Eye (tissue), 1 donor: ENCODE data around the gene FADS3.

Source experiments
- DNase-seq: peaks from one replicate; pipeline ENCODE4 v3.0.0-alpha.2; 2015

The FADS3 gene

DNA sequence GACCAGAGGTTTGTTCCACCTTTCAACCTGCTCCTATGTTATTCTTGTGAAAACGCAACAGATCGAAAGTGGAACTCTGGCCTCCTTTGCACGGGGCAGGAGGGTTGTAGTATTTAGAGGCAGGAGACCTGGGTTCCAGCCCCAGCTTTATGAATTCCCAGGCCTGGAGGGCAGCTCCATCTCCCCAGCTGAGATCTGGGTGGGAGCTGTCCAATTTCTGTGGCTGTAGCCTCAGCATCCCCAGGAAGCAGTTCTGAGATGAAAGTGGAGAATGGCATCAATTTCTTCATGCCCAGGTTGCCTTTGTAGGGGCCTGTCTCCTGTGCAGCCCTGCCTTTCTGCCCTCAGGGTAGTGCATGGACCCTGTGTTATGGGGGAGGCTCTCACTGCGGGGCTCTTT is 59.1 kb downstream of the FADS3 start:
- DNase-seq, result no peak

DNA sequence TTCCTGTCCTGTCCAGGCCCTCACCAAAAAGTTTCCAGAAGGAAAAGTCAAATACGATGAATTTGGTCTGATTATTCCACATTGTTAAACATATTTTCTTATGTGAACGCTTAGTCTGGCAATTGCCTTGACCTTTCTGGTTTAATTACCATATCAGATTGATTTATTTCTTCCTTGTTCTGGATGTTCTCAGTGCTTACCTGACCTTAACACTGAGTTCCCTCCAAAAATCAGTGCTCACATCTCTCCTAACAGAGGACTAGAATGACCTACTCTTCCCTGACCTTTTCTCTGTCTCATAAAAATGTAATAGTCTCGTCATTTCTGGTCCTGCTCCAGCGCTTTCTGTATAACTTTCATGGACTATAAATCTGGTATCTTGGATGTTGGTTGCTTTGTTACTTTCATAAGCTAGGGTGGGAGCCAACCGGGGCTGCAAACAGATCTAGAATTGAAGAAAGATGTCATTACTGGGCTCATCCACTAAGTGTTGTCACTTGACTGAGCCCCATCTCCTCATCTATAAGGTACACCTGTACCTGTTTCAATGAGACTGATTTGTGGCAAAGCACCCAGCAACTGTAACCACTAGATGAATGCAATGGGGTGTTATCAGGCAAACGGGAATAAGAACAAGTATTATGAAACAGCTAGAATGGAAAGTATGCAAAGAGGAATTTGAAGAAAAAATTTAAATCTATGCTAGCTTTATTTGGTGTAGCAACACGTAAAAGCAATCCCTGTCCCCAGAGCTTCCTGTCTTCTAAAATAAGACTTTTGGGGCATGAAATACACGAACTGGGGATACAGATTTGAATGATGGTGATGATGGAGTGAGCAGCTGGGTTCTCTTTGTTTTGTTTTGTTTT is 60.9 kb downstream of the FADS3 start:
- DNase-seq, result no peak

DNA sequence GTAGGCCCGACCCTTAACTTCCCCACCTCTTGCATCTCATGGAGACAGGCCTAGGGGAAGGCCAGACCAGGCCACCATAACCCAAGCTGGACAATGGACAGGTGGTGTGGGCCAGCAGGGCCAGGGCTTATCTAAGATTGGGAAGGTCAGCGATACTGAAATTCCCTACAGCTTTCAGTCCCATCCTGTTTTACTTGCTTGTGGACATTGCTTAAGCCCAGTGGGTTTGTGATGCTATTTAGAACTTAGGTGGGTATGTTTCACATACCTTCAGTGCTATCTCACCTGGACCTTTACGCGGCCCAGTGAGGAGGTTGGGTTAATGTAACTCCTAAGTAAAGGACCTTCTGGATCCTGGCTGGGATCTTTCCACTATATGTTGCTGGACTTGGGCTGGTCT is 61.5 kb downstream of the FADS3 start:
- no peak for DNase-seq

DNA sequence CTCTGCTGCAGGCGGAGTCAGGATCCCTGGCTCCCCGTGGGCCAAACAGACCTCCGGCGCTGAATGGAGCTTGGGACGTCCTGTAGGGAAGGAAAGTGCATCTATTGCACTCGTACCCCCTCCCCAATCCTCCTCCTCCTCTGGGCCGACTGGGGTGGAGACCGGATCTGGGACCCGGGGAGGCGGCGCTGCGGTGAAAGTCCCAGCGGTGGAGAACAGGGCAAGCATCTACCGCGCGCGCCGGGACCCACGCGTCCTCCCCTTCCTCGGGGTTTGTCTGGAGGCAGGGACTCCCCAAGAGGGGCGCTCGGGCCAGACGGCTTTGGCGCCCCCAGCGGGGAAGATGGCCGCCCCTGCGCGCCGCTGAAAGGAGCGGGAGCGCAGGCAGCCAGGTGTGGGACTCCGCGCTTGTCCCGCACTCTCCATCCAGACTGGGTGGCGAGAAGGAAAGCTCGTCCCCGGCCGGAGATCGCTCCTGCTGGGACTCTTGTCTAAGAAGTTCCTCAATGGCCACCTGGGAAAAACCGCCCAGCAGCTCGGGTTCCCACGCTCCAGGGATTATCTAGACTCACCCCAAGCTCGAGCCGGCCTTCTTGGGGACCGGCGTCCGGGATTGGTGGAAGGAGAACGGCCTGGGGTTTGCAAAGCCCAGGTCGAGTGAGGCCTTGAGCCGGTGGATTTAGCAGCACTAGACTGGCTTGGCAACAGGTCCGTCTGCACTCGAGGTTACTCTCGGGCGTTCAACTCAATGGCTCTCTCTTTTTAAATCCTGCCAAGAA is 62.5 kb downstream of the FADS3 start:
- DNase-seq, result peak; percentile 81

DNA sequence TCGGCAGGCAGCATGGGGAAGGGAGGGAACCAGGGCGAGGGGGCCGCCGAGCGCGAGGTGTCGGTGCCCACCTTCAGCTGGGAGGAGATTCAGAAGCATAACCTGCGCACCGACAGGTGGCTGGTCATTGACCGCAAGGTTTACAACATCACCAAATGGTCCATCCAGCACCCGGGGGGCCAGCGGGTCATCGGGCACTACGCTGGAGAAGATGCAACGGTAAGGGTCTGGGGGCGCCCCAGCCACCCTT is 63.0 kb downstream of the FADS3 start:
- DNase-seq, result no peak

DNA sequence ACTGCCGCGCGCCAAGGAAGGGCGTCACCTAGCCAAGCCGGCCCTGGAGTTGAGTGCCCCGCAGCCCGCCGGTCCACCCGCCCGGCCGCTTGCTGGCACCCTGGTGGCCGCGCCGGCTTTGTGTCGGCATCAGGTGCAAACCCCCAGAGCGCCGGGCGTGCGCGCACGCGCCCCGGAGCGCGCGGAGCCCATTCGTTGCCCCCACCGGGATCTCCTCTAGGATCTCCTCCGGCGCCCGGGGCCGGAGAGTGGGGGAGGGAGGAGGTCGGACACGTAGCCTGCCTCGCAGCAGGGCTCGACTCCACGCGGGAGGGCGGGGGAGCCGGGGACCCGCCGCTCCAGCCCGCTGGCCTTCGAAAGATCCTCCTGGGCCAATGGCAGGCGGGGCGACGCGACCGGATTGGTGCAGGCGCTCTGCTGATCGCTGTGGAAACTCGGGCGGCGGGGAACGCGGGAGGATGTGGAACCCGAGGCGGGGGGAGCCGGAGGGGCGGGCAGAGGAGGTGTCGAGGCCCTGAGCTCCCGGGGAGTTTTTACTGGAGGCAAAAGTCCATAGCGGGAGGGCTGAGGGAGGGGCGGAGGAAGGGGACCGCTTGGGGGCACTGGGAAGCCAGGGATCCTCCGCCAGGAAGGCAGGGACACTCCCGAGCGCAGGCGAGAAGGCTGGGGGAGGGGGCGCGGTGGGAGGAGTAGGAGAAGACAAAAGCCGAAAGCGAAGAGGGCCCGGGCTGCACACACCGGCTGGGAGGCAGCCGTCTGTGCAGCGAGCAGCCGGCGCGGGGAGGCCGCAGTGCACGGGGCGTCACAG is 63.6 kb downstream of the FADS3 start, which contains the start of gene FADS2:
TSS of gene FADS2 (plus strand) at position 730 of the 808 bp plus-strand sequence. CDS start 91 bp downstream, outside the sequence.
- DNase-seq, result peak; percentile 98

DNA sequence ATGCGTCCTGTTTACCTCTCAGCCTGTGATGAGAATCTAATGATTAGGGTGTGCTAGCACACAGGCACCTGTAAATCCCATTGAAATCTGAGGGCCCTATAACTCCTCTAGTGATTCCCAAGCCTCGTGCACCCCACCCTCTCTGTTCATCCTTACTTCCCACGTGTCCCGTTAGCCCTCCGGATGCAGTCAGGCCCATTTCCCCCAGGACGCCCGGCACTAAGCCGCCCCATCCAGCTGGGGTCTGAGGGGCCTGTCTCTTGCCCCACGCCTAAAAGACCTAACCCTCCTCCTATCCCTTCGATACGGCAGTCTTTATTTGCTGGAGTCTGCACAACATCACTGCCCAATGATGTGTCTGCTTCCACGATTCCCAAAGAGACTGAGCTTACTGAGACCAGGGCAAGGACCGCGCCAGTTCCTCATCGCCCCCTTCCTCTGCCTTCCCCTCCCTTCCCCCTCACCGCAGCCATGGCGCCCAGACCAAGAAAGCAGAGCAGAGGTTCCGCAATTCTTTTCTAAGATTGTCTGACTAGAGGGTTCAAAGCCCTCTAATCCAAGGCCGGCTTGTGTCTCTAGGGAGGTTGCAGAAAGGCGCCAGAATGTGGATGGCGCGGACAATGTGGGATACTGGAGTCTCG is 64.3 kb downstream of the FADS3 start:
- DNase-seq, result peak; percentile 91
